ENCODE measurements around the gene KASH5. TPM values are rescaled to one million over a fixed set of nuclear protein-coding genes. Genes with fewer than 3 reads are reported as not detected.

Gene KASH5
- total and polyA plus RNA-seq, 2 of the 13 experiments (the other 11 are each of a cell fraction or from before 2014, with no cell fraction given) = not detected

DNA sequence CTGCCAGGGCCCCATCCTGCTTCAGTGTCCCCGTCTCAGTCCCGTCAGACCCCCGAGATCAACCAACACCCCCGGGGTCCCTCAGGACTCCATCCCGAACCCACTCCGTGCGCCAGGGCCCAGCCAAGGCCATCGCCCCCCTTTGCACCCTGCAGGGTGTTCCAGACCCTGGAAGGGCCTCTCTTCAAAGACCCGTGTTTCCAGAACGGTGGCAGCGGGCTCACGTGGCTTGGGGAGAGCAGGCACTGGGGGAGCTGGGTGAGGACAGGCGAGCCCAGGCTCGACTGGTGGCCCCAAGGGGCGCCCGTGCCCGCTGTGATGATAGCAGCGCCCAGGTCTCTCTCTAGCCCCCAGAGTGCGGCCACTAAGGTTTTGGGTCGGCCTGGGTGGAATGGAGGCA lies 1.4 kb downstream of the KASH5 start:
- Histone ChIP-seq H3K4me3 (replicated peaks in 1 of 3; ENCODE audit: insufficient read depth in 1 of 3, low read depth in 2 of 3, low read length in 3 of 3) (no peak overlapping the region), H2AFZ (ENCODE audit: low read length) (no peak overlapping the region), H3K4me1 (ENCODE audit: insufficient read depth, low read length) (no peaks in the 10 kb centered on the region), H3K4me2 (ENCODE audit: low read depth, low read length) (no peak overlapping the region), H3K9me3 (ENCODE audit: low read length) (no peaks in the 10 kb centered on the region), H3K9ac (ENCODE audit: insufficient read depth, low read depth, low read length) (no peak overlapping the region), H3K79me2 (ENCODE audit: insufficient read depth, low read length) (no peaks in the 10 kb centered on the region), H3K27me3 (ENCODE audit: control insufficient read depth in 1 of 2, insufficient read depth in 2 of 2, low read length in 2 of 2) (peaks cover 6 to 22% of the 10 kb centered on the region in 2 experiments), H4K20me1 (ENCODE audit: insufficient read depth, low read length) (no peaks in the 10 kb centered on the region), H3K27ac (ENCODE audit: extremely low read length, insufficient read depth, low read length) (no peak overlapping the region), H3K36me3 (replicated peaks in 1 of 2; ENCODE audit: control insufficient read depth in 1 of 2, insufficient read depth in 2 of 2, low read length in 2 of 2) (no peaks in the 10 kb centered on the region)
- CTCF ChIA-PET (ENCODE audit: low intra/inter-chr PET ratio, low total read pairs) = no interaction called here
- in situ Hi-C loops (cut with HindIII; ENCODE audit: extremely low pct_ligation_motif_present, low pct_unique_long_range_greater_than_20kb) = no loop called here
- ATAC-seq (no peak), FAIRE-seq (no peak), DNase-seq (ENCODE audit: low spot score) (no peak)
- 20% methylated on average over 4 of the region's 20 CpGs for WGBS (ENCODE audit: low lambda C conversion rate)
- POLR2A ChIA-PET = no interaction called here
- intact Hi-C loops (cut with micrococcal nuclease; ENCODE audit: unreplicated experiment) = no loop called here
- TF ChIP-seq ZNF709 (CRISPR knock-in tag; IDR thresholded peaks at IDR 0.05) (no peak), EEA1 (CRISPR knock-in tag; IDR thresholded peaks at IDR 0.05; ENCODE audit: borderline replicate concordance) (no peak), ZBTB7A (CRISPR knock-in tag; IDR thresholded peaks at IDR 0.05) (no peak), DNMT3B (CRISPR knock-in tag; conservative IDR thresholded peaks at IDR 0.05) (no peak), ZNF383 (CRISPR knock-in tag; IDR thresholded peaks at IDR 0.05; ENCODE audit: borderline replicate concordance) (no peak), GABPB1 (CRISPR knock-in tag; IDR thresholded peaks at IDR 0.05) (no peak)
- TF ChIP-seq, protein P1, sequence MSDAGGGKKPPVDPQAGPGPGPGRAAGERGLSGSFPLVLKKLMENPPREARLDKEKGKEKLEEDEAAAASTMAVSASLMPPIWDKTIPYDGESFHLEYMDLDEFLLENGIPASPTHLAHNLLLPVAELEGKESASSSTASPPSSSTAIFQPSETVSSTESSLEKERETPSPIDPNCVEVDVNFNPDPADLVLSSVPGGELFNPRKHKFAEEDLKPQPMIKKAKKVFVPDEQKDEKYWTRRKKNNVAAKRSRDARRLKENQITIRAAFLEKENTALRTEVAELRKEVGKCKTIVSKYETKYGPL (CRISPR knock-in tag; IDR thresholded peaks at IDR 0.05) = no peak
- TF ChIP-seq, protein P2, sequence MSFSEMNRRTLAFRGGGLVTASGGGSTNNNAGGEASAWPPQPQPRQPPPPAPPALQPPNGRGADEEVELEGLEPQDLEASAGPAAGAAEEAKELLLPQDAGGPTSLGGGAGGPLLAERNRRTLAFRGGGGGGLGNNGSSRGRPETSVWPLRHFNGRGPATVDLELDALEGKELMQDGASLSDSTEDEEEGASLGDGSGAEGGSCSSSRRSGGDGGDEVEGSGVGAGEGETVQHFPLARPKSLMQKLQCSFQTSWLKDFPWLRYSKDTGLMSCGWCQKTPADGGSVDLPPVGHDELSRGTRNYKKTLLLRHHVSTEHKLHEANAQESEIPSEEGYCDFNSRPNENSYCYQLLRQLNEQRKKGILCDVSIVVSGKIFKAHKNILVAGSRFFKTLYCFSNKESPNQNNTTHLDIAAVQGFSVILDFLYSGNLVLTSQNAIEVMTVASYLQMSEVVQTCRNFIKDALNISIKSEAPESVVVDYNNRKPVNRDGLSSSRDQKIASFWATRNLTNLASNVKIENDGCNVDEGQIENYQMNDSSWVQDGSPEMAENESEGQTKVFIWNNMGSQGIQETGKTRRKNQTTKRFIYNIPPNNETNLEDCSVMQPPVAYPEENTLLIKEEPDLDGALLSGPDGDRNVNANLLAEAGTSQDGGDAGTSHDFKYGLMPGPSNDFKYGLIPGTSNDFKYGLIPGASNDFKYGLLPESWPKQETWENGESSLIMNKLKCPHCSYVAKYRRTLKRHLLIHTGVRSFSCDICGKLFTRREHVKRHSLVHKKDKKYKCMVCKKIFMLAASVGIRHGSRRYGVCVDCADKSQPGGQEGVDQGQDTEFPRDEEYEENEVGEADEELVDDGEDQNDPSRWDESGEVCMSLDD (CRISPR knock-in tag; IDR thresholded peaks at IDR 0.05; ENCODE audit: borderline replicate concordance) = no peak
- BruUV-seq (replicated peaks) = no TSS peak

Measured in HepG2 (cell line).